Fibroblast of lung (primary cell): ENCODE results near the gene TH.

Experiments
- CTCF ChIP-seq, 2 donors: IDR thresholded peaks in 1 of 2; conservative IDR thresholded peaks in 1 of 2; 1 replicate in 1 of 2; 2 replicates in 1 of 2; pipeline ENCODE4 v1.5.1; 2011 to 2012; ENCODE audit warnings: low read length in 2 of 2, control low read depth in 1 of 2, inconsistent platforms in 1 of 2, low read depth in 1 of 2, mild to moderate bottlenecking in 1 of 2
- EZH2 ChIP-seq: IDR thresholded peaks from 2 replicates; pipeline ENCODE4 v1.5.1; 2012; ENCODE audit warnings: low read length, control low read depth, mild to moderate bottlenecking; ENCODE audit errors: missing control alignments

- no peak for TF ChIP-seq CTCF (conservative IDR thresholded peaks at IDR 0.05 in 1 of 2, IDR thresholded peaks at IDR 0.05 in 1 of 2; ENCODE audit: low read depth in 1 of 2, low read length in 2 of 2)
- TF ChIP-seq EZH2 = peak; percentile 85
Observed at GRCh38 chr11:2139621-2140337, 31.8 kb downstream of the TH start.
